ENCODE data around the gene CLBA1.

The CLBA1 gene

DNA sequence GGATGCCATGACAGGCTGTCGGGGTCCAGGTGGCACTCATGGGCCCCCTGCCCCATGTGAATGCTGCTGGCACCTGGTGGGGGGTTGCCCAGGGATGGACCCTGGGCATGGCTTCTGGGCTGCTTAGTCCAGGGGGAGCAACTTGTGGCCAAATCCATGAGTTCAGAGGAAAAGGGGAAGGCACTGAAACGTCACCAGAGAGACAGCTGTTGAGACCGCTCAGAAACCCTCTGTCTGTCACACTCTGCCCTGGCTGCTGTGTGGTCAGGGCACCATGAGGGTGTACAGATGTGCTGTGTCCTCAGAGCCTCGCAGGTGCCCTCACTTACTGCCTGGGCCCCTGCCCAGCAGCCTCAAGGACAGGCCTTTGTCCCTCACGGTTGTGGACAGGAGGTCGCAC is 9.4 kb downstream of the CLBA1 start:
- Histone ChIP-seq H3K27me3 (no peaks in the 10 kb centered on the region), H3K4me3 (ENCODE audit: low read depth, low read length) (no peak overlapping the region), H3K9me3 (no peaks in the 10 kb centered on the region), H3K36me3 (no peaks in the 10 kb centered on the region; the same call in none of the 2 replicates), H3K4me1 (no peaks in the 10 kb centered on the region)
- TF ChIP-seq, protein P1, sequence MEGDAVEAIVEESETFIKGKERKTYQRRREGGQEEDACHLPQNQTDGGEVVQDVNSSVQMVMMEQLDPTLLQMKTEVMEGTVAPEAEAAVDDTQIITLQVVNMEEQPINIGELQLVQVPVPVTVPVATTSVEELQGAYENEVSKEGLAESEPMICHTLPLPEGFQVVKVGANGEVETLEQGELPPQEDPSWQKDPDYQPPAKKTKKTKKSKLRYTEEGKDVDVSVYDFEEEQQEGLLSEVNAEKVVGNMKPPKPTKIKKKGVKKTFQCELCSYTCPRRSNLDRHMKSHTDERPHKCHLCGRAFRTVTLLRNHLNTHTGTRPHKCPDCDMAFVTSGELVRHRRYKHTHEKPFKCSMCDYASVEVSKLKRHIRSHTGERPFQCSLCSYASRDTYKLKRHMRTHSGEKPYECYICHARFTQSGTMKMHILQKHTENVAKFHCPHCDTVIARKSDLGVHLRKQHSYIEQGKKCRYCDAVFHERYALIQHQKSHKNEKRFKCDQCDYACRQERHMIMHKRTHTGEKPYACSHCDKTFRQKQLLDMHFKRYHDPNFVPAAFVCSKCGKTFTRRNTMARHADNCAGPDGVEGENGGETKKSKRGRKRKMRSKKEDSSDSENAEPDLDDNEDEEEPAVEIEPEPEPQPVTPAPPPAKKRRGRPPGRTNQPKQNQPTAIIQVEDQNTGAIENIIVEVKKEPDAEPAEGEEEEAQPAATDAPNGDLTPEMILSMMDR (IDR thresholded peaks at IDR 0.05; ENCODE audit: low read depth, low read length): no peak
- DNase-seq: no peak

DNA sequence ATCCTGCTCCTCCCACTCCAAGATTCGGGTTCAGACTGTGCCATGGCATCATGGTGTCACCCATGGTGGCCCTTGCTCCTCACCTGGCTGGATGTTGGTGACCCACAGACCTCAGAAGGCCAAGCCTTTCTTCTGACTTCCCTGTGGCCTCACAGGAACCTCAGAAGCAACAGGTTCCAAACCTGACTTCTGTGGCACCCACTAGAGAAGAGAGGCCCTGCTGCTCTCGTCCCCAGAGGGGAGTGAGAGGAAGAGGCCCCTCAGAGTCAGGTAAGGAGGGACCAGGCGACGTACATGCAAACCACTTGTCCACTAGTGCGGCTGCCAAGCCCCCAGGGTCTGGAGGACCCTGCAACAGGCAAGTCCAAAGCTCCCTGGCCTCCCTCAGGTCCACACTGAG is 10.4 kb downstream of the CLBA1 start:
- DNase-seq: no peak
- no peaks in the 10 kb centered on the region for H3K4me1 ChIP-seq
- no peaks in the 10 kb centered on the region for H3K27me3 ChIP-seq
- no peaks in the 10 kb centered on the region; the same call in none of the 2 replicates for H3K36me3 ChIP-seq
- no peaks in the 10 kb centered on the region for H3K9me3 ChIP-seq
- TF ChIP-seq, protein P1 (IDR thresholded peaks at IDR 0.05; ENCODE audit: low read depth, low read length): no peak
- no peak overlapping the region for H3K4me3 ChIP-seq (ENCODE audit: low read depth, low read length)

DNA sequence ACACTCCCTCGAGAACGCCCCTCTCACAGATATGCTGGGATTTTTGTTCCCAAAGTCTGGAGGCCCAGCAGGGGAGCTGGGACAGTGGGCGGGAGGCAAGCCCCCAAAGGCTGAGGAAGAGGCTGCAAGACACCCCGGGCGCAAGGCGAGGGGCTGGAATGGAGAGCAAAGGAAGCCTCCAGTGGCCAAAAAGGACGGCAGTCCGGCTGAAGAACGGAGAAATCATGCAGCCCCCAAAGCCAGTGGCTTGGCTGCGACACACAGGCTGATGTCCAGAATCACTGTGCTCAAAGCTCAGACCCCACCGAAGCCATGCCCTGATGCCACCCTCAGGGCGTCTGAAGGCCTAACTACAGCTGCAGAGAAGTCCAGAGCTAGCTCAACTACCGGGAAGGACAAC is 10.9 kb downstream of the CLBA1 start:
- no peaks in the 10 kb centered on the region for H3K4me1 ChIP-seq
- no peaks in the 10 kb centered on the region; the same call in none of the 2 replicates for H3K36me3 ChIP-seq
- DNase-seq: no peak
- H3K9me3 ChIP-seq: no peaks in the 10 kb centered on the region
- H3K27me3 ChIP-seq: no peaks in the 10 kb centered on the region
- TF ChIP-seq, protein P1 (IDR thresholded peaks at IDR 0.05; ENCODE audit: low read depth, low read length): no peak
- H3K4me3 ChIP-seq (ENCODE audit: low read depth, low read length): no peak overlapping the region

DNA sequence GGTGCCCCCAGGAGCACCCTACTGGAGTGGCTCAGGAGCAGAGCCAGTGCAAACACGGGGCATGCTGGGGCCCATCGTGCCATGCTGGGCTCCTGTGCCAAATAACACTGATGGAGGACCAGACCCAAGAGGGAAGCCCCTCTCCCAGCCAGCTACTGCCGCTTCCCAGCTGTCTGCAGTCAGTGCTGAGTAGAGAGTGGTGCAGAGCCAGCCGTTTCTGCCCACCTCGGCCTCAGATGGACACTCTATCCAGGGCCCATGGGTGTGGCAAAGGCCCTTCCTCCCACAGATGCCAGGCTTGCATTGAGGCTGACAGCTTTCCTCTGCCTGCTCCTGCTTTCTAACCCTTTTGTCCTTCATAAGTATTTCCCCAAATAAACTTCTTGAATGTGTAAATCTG is 13.2 kb downstream of the CLBA1 start:
- H3K27me3 ChIP-seq: no peaks in the 10 kb centered on the region
- H3K4me1 ChIP-seq: no peaks in the 10 kb centered on the region
- TF ChIP-seq, protein P1 (IDR thresholded peaks at IDR 0.05; ENCODE audit: low read depth, low read length): no peak
- no peak for DNase-seq
- no peak overlapping the region for H3K4me3 ChIP-seq (ENCODE audit: low read depth, low read length)
- no peaks in the 10 kb centered on the region for H3K9me3 ChIP-seq
- no peaks in the 10 kb centered on the region; the same call in 1 of the 2 replicates for H3K36me3 ChIP-seq

DNA sequence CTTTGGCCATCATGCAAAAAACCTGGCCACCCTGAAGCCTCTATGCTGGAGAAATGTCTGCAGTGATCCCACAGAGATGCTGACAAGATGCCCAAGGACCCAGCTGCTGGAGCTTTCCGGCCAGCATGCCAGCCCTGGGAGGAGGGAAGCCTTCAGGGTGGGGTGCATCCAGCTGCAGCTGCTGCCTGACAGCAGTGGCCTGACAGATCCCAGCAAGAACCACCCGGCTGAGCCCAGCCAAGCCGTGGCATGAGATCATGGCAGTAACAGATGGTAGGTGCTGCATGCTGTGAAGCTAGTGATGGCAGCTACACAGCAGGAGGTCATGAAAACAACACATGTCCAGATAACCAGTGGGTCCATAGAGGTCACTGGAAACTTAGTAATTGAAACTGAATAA is 13.8 kb downstream of the CLBA1 start:
- DNase-seq: no peak
- no peaks in the 10 kb centered on the region for H3K27me3 ChIP-seq
- no peaks in the 10 kb centered on the region for H3K4me1 ChIP-seq
- TF ChIP-seq, protein P1 (IDR thresholded peaks at IDR 0.05; ENCODE audit: low read depth, low read length): no peak
- H3K36me3 ChIP-seq: no peaks in the 10 kb centered on the region
- H3K9me3 ChIP-seq: no peaks in the 10 kb centered on the region
- H3K4me3 ChIP-seq (ENCODE audit: low read depth, low read length): no peak overlapping the region

DNA sequence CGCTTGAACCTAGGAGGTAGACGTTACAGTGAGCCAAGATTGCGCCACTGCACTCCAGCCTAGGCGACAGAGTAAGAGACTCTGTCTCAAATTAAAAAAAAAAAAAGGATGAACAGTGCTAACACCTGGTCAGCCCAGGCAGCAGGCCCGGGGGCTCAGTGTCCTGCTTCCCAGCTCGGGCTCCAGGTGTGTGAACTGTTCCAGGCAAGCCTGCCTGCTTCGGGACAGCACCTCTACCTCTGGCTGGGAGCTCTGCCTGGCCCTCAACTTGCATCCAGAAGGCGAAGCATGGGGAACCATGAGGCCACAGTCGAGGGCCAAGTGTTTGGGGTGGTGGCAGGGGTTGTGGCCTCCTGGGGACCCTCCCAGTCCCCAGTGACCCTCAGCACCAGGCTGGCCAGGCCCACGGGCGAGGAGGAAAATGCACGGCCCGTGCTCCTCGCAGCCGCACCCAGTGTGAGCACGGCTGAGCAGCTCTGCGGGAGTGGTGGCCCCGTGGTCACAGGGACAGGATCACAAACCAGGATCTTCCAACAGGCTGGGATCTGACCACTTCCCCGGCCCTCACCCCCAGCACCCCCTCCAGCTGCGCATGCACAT is 19.8 kb downstream of the CLBA1 start:
- Histone ChIP-seq H3K4me1 (no peaks in the 10 kb centered on the region), H3K27me3 (no peaks in the 10 kb centered on the region), H3K9me3 (no peaks in the 10 kb centered on the region), H3K36me3 (peaks cover 39% of the 10 kb centered on the region), H3K4me3 (ENCODE audit: low read depth, low read length) (no peak overlapping the region)
- TF ChIP-seq, protein P1 (IDR thresholded peaks at IDR 0.05; ENCODE audit: low read depth, low read length): no peak
- DNase-seq: no peak
